Activated CD4-positive, alpha-beta T cell treated with anti-CD3 and anti-CD28 coated beads, Interleukin-2, amount 50 U/mL, for 1 hour (primary cell): Measurements from ENCODE around the gene ADGRD1.
"Not testable (repeated sequence)": the region's sequence is repeated elsewhere in the genome, so short reads cannot be mapped to it uniquely, and the experiment has no call there.

Experiments used
- DNase-seq: peaks from one replicate; pipeline ENCODE4 v3.0.0-alpha.2; 2020

The ADGRD1 gene

GRCh38 chr12:130988751-130989150 lies 35.0 kb downstream of the ADGRD1 start:
- no peak for DNase-seq

- no peak for DNase-seq
These were observed 35.7 kb downstream of the ADGRD1 start for GRCh38 chr12:130989391-130989790.

DNA sequence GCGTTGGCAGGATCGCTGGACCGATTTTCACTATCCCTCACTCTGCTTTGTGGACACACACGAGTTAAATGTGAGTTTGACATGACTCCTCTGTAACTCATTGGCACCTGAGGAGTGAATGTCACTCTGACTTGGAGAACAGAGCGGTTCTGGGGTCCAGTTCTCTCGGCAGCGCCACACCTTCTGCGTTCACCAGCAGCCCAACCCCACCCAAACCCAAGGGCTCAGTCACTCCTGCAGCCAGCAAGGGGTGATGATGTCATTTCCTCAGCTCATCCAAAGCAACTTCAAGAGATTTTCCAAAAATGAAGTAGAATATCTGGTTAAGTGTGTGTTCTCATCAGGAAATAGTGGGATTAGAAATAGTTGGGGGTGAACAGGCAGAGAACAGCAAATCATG lies 36.3 kb downstream of the ADGRD1 start:
- no peak for DNase-seq

DNA sequence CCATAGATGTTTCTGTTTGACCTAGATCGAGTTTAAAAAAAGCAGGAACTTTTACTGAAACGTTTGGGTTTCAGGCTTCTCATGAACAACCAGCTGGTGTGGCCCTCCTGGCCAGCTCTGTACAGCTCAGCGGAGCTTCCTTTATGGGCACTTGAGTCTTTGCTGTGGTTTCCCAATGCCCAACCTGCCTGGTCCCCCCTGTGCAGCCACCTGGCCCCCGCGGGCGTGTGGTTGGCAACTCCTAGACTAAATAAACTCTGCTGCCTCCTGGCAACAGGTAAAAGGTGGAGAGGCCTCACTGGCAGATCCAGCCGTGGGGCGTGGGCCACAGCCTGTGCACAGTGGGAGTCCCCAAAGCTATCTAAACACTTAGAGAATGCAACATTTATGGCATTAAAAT lies 38.7 kb downstream of the ADGRD1 start:
- no peak for DNase-seq

- no peak for DNase-seq
These were observed 39.4 kb downstream of the ADGRD1 start for GRCh38 chr12:130992979-130993538.

- no peak for DNase-seq
These were observed 40.3 kb downstream of the ADGRD1 start for GRCh38 chr12:130993759-130994670.

- DNase-seq, result no peak
These were observed 41.2 kb downstream of the ADGRD1 start for GRCh38 chr12:130994821-130995375.

GRCh38 chr12:130995386-130995969 lies 41.8 kb downstream of the ADGRD1 start:
- DNase-seq, result not testable (repeated sequence)

GRCh38 chr12:130998136-130998535 lies 44.4 kb downstream of the ADGRD1 start:
- no peak for DNase-seq

DNA sequence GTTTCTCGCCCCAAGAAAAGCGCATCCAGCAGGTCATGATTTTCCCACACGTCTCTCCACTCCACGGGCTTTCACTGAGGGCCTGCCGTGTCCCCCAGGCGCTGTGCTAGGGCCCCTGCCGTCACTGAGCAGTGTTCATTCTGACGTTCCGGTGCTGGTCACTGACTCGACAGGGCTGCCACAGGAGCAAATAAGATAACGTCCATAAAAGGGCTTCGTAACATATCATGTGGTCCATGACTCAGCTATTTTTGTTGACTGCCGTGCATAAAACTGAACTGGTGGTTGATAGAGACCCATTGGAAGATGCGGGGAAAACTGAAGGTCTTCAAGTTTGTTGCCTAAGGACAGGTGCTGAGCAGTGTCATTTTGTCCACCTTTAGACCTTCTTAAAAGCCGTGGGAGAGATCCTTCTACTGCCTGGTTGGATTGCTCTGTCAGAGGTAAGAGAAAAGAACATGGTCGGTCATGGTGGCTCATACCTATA lies 46.3 kb downstream of the ADGRD1 start:
- no peak for DNase-seq

DNA sequence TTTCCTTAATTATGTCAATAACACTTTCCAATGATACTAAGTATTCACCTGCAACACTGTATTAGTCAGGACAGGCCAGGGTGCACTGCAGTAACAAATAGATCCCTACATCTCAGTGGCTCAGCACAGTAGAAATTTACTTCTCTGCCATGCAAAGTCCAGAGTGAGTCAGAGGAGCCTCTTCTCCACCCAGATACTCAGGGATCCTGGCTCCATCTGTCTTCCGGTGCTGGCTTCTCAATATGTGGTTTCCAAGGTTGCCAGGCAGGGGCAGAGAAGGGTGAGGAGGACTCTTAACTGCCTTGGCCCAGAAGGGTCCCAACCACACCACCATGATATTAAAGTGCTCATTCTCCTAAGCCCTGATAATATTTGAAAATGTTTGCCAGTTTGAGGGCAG lies 47.8 kb downstream of the ADGRD1 start:
- DNase-seq, result no peak

- no peak for DNase-seq
These were observed 48.5 kb downstream of the ADGRD1 start for GRCh38 chr12:131002216-131002631.

DNA sequence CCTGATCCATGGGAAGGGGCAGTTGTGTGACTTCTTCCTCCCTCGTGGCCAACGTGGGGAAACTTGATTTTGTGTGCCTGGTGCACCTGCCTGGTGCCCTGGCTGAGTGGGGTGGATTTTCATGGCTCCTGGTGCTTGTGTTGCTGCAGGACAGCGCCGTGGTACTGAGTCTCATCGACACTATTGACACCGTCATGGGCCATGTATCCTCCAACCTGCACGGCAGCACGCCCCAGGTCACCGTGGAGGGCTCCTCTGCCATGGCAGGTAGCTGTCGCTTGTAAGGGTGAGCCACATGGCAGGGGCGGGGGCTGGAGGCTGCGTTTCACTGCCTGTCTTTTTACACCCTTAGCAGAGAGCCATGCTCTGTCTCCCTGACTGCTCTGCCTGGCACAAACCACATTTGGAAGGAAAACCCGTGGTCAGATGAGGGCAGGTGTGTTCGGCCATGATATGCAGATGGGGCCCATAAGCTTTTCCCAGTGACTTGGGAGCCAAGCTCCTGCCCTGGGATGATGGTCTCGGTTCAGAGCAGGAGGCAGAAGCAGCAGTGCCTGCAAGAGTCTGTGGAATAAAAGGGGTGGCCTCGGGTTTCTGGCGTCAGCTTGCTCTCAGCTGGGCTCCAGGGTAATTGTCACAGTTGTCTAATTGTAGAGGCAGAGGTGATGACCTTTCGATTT lies 49.5 kb downstream of the ADGRD1 start:
- DNase-seq, result no peak

DNA sequence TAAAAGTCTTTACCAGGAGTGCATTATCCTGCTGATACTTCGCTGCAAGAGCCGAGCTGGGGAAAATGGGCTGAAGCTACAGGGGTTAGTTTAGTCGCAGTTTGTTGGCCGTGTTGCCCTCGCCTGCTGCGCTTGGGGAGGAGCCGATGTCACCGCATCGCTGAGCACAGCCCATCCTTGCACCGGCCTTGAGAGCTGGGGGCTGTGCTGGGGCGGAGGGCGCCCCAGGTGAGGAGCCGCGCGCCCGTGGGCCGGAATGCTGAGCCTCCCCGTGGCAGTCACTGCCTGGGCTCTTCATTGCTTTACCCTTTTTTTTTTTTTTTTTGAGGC lies 50.0 kb downstream of the ADGRD1 start:
- no peak for DNase-seq

- DNase-seq, result no peak
These were observed 50.5 kb downstream of the ADGRD1 start for GRCh38 chr12:131004166-131004565.

DNA sequence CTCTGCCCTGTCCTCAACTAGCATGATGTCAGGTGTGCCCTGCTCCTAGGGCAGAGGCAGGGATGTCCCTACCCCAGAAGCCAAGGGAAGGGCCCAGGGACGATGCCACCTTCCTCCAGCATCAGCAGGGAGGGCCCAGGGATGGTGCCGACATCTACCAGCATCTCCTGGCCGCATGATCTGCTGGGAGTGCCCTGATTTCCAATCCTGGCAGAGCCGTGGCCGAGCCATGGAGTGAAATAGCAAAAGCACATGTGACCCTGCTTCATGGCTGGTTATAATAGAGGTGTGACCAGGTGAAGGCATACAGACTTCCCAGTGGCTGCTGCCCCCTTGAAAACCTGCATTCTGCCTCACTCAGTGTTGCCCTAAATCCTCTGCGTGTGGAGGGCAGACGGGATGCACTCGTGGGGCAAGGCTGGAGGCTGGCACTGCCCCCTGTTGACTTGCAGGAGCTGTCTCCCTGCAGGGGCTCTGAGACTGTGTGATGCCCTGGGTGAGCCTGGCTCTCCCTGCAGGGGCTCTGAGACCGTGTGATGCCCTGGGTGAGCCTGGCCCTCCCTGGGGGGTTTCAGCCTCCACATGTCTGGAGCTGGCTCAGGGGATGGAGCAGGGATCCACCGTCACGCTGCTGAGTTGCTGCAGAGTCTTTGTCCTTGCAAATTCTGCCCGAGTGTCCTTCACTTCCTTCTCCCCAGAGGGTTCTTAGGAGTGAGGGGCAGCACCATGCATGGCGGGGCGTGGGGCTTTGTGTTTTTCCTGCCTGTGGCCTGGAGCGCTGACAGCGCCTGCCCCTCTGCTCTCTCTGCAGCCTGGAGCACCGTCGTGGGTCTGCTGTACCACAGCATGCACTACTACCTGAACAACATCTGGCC lies 51.7 kb downstream of the ADGRD1 start:
- no peak for DNase-seq

GRCh38 chr12:131006036-131006735 lies 52.5 kb downstream of the ADGRD1 start:
- no peak for DNase-seq

DNA sequence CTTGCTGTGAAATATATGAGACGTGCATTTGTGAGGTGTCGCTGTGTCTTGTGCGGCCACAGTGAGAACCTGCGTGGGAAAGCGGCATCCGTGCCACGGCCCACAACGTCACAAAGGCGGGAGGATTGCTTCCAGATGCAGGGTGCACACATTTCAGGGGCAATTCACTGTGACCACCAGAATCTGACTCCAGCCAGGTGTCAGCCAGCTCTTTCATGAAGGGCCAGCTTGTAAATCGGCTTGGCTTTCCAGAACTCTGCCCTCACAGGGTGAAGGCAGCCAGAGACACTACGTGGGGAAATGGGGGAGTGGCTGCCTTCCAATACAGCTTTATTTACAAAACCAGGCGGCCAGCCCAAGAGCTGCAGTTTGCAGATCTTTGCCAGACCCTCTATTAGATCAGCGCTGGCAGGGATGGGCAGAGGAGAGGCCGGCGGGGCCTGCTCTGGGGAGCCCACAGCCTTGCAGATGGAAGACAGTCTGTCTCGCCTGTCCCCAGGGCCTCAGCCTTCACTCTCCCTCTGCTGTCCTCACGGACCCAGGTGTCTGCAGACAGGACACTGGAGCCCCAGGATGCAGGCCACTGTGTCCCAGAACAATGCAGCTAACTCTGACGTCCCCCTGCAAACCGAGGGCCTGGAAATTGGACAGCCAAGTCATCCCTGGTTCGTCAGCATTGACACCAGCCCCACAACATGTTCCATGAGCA lies 53.5 kb downstream of the ADGRD1 start:
- DNase-seq, result no peak

DNA sequence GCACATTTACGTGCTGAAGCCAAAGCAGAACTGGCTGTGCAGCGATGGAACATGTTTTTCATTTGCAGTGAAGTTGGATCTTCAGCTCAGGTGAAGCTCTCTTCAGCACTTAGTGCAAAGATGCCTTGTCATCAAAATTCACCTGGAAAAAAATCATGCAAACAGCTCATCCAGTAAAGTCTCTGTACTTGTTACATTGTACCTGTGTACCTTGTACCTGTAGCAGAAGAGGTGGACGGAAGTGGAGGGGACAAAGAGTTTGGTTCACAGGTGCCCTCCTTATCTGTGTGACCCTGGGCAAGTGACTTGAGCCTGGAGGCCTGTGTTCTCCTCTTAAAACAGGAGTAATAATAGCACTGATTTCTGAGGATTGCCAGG lies 54.0 kb downstream of the ADGRD1 start:
- no peak for DNase-seq

GRCh38 chr12:131008131-131008912 lies 54.6 kb downstream of the ADGRD1 start:
- DNase-seq, result no peak
